OCI-LY1 (cell line): ENCODE results near the gene SWAP70.

Source experiments
- CTCF ChIP-seq: fragments of 200-600 bp; sonication (generic), shearing (Covaris generic); IDR thresholded peaks from 2 replicates; pipeline ENCODE4 v1.5.1; 2017; ENCODE audit warnings: mild to moderate bottlenecking, antibody characterized with exemption, low read length, moderate library complexity, mixed read lengths
- EZH2 ChIP-seq: fragments of 200-600 bp; sonication (generic), shearing (Covaris generic); IDR thresholded peaks from 2 replicates; pipeline ENCODE4 v1.8.0; 2017; ENCODE audit warnings: borderline replicate concordance, mixed run types, mild to moderate bottlenecking, antibody characterized with exemption, low read length, moderate library complexity, mixed read lengths

DNA sequence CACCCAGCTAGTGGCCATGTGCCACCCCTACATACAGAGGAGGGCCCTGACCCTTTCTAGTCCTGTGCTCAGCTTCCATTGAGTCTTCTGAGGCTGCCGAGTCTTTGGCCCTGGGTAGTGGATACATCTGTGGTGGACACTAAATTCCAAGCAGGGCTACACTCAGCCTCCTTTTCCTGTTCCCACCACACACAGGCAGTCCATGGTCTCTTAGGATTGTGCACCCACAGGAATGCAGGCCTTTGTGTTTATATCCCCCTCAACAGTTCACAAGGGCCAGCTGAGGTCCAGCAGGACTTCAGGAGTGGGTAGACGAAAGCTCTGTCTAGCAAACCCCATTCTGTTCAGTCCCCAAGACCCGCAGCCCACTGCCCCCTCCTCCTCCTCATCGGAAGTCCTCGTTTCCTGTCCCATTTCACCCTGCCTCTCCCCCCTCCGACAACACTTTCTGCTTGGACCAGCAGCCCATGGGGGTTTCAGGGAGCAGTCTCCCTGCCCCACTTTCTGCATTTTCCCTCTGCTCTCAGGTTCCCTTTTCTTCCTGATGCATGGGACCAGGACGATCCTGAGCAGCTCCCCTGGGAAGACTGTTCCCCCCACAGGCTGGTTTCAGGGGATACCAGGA lies 91.8 kb downstream of the SWAP70 start:
- TF ChIP-seq CTCF: no peak
- no peak for TF ChIP-seq EZH2
